ENCODE measurements around the gene SEPTIN11.

SEPTIN11 gene

DNA sequence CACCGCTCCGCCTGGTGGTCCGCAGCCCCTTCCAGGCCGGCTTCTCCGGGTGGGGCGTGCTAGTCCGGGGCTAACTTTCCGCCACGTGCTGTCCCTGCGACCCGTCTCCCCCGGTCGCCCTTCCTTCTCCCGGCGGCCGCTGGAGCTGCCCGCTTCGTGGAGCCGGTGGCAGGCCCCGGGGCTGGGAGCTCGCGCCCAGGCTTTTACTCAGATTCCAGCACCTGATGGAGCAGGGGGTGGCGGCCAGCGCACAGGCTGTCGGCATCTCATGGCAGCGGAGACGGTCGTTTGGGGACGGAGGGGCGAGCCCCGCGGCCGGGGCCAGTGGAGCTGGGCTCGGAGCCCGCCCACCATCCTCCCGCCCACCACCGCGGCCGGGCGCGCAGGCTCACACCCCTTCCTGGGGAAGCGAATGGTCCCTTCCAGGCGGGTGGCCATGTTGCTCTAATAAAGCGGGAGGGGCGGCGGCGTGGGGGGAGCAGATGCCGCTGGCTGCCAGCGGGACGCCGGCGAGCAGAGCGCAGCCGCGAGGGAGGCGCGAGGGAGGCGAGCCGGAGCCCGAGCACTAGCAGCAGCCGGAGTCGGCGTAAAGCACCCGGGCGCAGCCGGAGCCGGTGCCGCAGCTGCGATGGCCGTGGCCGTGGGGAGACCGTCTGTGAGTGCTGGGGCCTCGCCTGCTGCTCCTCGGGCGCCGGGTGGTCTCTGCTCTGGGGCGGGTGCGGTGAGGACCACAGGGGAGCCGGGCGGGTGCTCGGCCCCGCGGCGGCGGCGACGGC is at the start of gene SEPTIN11:
TSS of gene SEPTIN11 (plus strand) at position 477 of the 776 bp plus-strand sequence. CDS start at position 629, 152 bp downstream.
- DNase-seq (ENCODE audit: low read depth): peak; percentile 61

DNA sequence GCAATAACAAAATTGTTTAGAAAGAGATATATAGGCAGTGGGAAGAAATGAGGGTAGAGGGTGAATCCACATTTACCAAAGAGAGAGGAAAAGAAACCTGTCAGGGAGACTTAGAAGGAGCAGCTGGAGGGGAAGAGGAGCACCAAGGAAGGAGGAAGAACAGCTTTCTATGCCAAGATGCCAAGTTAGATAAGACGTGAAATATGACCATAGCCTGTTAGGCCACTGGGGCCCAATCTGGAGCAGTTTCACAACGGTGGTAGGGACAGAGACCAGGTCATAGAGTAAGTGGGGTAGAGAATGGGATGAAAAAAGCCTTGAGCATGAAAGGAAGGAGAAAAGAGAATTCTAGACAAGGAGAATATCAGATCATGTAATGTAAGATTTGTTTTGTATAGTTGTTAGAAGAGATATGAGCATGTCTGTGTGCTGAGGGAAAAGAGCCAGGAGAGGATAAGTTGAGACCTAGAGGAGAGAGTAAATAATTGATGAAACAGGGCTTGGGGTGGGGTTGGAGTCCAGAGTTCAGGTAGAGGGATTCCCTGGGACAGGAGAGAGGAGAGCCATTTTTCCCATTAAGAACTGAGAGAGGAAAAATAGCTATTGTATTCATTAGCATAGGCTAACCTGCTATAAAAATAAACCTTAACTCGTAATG is 47.2 kb upstream of the SEPTIN11 start:
- no peak for DNase-seq (ENCODE audit: low read depth)

DNA sequence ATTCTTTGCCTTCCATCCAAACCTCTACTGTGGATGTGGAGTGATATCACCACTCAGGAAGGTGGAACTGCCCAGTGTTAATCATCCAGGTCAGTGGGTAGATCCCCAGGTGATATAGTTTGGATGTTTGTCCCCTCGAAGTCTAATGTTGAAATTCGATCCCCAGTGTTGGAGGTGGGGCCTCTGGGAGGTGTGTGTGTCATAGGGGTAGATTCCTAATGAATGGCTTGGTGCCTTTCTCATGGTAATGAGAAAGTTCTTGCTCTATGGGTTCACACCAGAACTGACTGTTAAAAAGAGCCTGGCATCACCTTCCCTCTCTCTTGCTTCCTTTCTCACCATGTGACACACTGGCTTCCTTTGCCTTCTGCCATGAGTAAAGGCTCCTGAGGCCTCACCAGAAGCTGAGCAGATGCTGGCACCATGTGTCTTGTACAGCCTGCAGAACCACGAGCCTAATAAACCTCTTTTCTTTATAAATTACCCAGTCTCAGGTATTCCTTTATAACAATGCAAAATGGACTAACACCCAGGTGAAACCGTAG is 44.8 kb upstream of the SEPTIN11 start:
- no peak for DNase-seq (ENCODE audit: low read depth)

DNA sequence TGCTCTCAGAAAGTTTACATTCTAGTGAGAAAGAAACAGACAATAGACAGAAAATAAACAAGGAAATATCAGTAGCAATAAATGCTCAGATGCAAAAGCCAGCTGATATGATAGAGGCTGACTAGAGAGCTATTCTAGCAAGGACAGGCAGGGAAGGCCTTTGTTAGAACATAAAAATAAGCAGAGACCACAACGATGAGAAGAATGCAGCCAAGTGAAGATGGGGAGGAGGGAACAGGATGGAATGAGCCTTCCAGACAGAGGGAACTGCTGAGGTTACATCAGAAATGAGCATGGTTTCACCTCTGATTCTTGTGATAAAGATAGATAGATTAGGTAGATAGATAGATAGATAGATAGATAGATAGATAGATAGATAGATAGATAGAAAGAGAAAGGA is 44.0 kb upstream of the SEPTIN11 start:
- DNase-seq (ENCODE audit: low read depth): no peak

DNA sequence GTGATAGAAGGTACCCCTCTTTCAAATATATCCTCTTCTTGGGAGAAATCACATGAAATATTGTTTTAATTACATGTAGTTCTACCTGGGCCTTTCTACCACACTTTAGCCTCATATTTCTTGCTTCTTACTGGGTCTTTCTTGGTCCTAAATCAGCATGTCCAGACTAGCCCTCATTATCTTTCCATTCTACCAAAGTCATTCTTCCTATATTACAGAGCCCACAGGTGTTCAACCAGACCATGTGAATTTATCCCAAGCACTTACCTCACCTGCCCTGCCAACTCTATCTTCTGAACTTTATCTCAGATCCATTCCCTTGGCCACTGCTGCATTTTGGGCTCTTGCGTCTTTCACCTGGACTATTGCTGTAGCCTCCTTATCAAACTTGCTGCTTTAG is 39.8 kb upstream of the SEPTIN11 start:
- DNase-seq (ENCODE audit: low read depth): no peak

DNA sequence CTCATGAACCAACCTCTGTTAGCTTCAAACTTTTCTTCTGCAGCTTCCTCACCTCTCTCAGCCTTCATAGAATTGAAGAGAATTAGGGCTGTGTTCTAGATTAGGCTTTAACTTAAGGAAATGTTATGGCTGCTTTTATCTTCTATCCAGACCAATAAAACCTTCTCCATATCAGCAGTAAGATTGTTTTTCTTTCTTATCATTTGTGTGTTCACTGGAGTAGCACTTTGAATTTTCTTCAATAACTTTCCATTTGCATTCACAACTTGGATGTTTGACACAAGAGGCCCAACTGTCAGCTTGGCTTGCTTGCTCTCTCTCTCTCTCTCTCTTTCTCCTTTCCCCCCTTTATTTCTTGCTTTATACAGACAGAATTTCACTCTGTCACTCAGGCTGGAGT is 28.8 kb upstream of the SEPTIN11 start:
- no peak for DNase-seq (ENCODE audit: low read depth)

DNA sequence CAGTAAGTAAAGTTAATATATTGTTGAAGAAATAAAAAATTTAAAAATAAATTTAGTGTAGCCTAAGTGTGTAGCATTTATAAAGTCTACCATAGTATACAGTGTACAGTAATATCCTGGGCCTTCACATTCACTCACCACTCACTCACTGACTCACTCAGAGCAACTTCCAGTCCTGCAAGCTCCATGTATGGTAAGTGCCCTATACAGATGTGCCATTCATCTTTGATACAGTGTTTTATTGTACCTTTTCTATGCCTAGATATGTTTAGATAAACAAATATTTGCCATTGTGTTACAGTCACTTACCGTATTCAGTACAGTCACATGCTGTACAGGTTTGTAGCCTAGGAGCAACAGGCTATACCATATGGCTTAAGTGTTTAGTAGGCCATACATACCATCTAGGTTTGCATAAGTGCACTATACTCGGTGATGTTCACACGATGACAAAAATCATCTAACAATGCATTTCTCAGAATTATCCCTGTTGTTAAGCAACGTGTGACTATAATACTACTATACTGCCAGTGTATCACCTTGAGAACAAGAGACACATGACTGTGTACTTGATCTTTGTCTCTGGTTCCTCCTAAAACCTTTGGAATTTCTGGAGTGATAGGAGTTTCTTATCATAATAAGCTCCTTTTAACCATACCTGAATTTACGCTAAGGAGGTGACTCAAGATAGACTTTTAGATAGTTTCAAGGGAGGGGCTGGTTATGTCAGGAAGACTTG is 25.8 kb upstream of the SEPTIN11 start:
- no peak for DNase-seq (ENCODE audit: low read depth)

DNA sequence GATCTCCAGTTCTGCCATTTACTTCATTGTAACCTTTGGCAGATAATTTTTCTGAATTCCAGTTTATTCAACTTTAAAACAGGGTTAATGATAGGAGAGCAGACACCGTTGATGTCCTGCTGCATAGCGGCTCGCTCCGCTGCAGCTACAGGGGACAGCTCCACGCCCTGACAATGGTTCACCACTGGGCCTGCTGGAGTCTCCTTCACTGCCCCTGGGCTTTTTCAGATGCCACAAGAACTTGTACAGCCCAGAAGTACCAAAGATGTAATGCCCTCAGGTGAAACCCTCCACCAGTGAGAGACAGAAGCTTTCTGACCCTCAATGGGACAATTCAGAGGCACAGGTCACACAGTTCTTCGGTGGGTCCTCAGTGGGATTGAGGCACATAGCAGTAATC is 22.7 kb upstream of the SEPTIN11 start:
- no peak for DNase-seq (ENCODE audit: low read depth)

DNA sequence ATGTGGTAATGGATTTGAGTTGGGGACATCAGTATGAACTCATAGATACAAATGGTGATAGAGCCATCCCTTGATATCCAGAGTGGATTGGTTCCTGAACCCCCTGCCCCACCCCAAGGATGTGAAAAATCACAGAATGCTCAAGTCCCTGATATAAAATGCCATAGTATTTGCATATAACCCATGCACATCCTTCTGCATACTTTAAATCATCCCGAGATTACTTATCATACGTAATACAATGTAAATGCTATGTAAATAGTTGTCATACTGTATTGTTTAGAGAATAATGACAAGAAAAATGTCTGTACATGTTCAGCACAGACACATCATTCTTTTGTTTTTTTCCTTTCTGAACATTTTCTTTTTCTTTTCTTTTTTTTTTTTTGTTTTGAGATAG is 18.9 kb upstream of the SEPTIN11 start:
- no peak for DNase-seq (ENCODE audit: low read depth)

DNA sequence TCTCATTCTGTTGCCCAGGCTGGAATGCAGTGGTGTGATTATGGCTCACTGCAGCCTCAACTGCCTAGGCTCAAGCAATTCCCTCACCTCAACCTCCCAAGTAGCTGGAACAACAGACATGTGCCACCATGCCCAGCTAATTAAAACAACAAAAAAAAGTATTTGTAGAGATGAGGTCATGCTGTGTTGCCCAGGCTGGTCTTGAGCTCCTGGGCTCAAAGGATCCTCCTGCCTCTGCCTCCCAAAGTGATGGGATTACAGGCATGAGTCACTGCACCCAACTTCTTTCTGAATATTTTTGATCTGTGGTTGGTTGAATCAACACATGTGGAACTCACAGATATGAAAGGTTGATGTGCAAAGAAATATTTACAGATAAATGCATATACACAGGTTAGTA is 18.5 kb upstream of the SEPTIN11 start:
- DNase-seq (ENCODE audit: low read depth): no peak

DNA sequence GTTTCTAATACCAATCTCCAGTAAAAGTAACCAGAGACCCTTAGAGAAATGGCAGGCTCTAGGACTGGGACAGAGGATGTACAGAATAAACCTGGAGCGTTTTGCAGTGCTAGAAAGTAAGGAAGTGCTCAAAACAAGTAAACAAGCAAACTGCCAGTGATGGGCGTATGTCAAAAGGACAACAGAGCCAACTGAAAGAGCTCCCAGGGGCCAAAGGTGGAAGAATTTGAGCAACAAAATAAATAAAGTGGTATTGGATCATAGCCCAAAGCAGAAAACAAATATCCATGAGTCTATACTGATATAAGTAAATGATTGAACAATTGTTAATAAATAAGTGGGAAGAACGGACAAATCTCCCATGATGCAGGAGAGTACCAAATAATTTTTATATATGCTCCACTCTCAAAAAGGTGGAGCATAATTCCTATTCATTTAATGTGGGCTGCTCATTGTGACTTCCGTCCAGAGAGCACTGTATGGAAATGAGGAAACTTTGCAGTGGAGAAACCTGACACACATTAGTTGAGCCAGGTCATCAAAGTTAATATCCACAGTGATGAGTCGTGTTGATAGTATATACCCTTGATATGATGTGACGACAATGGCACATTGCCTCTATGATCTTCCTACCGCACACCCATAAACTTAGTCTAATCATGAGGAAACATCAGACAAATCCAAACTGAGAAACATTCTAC is 17.8 kb upstream of the SEPTIN11 start:
- no peak for DNase-seq (ENCODE audit: low read depth)

DNA sequence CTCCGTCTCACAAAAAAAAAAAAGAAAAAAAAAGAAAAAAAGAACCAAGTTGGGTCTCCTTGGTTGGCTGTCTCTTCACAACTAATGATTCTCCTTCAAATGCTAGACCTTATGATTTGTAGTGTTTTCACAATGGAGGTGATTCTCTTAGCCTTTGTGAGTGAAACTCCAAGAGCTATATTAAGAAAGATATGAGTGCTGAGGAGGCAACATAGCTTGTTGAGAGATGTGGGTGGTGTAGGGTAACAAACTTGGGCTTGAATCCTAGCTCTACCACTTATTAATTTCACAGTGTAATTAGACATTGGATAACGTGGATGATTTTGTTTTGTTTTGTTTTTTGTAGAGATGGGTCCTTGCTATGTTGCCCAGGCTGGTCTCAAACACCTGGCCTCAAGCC is 10.4 kb upstream of the SEPTIN11 start:
- no peak for DNase-seq (ENCODE audit: low read depth)

DNA sequence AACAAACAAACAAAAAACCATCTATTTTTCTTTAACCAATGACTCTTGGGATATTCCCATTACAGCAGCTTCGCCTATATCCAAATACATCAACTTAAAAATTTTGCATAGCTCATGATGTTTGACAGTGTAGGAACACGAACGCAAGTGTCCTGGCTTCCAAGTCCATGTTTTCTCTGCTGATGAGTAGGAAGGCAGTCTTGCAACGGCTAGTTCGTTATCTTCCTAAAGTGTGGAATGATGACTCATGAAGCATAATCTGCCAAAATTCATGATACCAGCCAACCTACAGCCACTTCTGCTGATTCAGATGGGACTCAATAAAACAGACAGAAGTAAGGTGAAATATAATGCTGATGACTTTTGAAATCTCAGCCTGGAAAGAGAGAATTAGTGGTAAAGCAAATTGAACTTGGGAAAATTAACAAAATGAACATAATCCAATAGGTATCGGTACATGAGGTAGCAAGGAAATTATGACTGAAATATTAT is 6.4 kb upstream of the SEPTIN11 start:
- peak; percentile 53 for DNase-seq (ENCODE audit: low read depth)

DNA sequence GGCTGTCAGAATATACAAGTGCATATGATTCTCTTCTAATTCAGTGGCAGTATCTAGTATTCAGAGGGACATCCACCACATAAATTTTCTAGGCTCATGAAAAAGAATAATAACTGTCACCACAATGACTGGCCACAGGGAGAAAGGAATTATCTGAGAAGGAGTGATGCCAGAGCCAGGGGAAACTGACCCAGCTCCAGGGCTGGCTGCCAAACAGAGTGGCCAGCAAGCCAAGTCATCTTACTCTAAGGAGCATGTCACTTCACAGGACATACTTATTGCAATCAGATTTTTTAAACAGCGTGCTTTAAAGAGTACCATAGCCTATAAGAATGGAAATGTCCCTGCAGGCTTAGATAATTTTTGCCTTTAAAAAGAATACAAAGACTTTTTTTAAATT is 5.8 kb upstream of the SEPTIN11 start:
- DNase-seq (ENCODE audit: low read depth): no peak

DNA sequence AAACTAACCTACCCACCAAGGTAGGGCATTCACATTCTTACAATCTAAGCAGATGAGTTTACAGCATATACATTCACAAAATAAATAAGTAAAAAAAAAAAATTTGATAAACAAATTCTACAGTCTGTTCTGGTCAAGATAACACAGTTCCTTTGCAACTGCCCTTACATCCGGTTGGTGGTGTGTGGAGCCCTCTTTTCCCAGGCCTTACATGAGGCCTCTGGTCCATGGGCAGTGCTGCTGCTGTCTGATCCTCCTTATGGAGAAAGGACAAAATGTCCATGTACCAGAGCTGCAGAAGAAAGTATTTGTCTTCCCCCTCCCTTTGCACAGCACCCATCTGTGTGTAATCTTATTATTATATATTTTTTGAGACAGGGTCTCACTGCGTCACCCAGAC is 2.2 kb upstream of the SEPTIN11 start:
- DNase-seq (ENCODE audit: low read depth): no peak

DNA sequence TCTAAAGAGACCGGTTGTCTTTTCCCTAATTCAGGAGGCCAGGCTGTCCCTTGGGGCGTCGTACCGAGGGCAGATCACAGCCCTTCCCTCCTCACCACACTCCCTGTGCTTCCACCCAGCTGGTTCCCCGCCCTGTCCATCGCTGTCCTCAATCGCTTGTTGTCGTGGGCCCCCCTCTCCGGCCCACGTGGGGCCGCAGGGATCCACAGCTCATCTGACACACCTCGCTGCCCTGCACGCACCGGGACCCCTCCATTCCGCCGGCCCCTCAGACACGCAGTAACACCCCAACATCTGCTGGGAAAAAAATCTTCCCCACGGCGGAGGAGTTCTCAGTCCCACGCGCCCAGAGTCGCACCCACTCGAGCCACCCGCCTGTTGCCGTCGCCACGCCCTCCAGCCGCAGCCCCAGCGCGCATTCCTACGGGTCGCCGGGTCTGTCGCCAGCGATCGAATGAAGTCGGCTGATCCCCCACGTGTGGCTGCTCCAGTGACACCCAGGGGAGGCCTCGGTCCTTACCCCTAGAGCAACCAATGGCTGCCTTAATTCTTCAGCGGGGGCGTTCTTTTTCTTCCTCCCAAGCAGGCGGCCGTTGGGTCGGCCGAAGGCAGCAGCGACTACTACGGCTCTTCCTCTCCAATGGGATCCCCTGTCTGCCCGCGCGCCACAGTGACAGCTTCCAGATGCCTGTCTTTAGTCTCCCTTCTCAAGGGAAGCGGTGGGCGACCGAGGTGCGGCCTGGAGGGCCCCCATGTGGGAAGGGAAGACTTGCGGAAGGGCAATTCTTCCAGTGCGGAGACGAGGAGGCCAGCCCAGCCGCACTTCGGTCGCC is 893 bp upstream of the SEPTIN11 start:
- DNase-seq (ENCODE audit: low read depth): no peak

DNA sequence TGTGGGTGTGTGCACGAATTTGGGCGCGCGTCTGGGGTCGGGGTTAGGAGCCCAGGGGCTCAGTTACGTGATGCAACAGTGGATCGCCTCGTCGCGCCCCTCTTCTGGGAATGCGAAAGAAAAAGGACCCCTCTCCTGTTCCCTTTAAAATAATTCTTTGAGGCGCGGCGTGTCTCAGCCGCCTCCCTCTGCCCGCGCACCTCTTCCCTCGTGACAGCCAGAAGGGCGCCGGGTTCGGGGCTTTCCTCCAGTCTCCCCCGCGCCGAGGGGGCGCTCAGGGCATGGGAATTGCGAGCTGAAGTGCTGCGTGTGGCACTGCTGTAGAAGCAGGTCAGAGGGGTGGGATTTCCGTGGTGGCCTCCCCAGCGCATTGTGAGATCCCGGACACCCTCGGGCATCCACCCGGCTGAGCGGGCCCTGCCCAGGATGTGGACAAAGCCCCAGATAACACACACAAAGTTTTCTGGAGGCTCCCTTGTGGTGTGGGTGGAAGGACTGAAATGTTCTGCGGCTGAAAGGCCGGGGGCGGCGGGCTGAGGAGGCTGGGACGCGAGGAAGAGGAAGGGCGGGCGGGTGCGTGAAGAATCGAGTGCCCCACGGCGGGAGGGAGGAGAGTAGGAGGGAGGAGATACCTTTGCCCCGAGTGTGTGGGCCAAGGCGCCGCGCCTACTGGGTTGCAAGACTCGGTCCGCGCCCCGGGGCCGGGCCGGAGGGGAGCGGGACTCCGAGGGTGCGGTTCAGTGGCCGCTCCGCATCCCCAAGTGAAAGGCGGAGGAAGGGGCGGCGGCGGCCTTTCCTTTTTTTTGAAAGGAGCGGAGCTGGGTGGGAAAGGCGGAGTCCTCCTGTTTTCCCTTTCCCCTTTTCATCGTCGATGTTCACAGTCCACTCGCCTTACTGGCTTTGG is 752 bp downstream of the SEPTIN11 start:
- no peak for DNase-seq (ENCODE audit: low read depth)

DNA sequence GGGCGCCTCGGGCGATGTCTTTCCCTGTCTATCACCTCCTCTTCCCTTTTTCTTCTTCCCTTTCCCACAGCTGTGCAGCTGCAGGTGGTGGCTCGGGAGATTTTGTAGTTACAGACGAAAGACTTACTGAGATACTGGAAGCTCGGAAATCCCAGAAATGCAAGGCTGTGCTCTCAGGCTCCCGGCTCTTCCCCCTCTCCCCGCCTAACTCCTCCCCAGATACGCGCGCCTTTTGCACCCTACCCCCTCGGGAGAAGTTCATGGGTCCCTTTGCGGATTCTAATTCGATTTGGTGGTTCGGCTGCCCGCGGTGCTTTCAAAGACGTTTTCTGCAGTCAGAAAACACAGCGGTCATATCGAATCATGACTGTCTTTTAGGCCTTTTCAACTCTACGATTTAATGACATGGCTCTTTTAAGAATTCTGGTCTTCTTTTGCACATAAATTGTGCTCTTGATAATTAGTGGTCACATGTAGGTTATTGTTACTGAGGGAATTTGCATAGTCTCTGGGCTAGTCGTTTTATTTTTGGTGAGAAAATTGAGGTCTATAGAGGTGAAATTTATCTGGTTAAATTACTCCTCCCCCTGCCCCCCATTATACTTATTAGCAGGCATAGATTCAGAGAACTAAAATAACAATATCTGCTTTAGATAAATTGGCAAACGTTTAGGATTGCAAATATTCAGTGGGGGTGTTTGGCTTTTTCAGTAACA is 1.6 kb downstream of the SEPTIN11 start:
- DNase-seq (ENCODE audit: low read depth): no peak

DNA sequence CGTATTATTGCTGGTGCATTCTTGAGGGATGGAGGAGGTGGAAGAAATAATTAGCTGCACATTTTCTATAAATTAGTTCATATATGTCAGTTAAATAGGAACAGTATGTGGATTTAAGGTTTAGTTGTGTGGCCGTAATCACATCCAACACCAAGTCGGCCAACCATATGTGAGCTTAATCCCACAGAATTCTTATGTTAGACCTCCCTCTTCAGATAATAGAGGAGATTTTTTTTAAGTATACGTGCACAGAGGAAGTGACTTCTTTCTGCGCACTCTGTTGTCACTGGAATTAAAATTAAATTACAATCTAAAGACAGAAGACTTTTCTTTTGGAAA is 2.1 kb downstream of the SEPTIN11 start:
- DNase-seq (ENCODE audit: low read depth): no peak
